ENCODE measurements around the gene MECP2.
"Not testable (repeated sequence)": the region's sequence is repeated elsewhere in the genome, so short reads cannot be mapped to it uniquely, and the experiment has no call there.

Gene MECP2

DNA sequence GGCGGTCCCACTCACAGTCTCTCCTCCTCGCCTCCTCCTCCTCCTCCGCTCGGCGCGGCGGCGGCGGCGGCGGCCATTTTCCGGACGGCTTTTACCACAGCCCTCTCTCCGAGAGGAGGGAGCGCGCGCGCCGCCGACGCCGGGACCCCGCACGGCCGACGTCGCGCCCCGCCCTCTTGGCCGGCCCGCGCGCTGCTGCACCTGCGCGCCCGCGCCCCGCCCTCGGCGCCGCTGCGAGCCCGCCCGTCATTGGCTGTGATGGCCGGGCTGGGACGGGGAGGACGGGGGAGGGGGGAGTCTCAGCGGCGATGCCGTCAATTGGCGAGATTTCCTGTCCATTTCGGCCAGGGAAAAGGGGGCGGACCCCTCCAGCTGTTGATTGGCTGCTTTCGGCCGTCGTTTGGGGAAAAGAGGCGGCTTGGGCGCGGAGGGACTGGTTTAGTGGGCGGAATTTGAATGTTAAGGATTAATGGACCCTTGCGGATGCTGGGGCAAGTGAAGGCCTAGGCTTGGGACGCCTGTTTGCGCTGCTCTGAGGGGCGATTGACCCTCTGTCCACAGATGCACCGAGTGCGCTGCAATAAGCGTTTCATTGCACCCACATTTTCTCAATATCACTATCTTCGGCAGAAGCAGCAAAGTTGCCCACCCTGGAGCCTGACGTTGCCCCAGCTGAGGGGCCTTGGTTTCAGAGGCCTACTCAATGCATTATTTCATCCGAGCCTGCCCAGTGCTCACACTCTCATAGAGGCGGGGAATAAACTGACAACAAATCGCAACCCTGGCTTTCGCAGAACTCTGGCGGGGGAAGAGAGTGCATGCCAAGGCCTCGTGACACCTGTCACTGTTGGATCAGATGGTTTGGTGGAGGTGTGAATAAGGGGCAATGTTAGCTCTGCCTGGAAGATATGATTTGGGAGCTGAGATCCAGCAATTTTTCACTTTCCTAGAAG is at the start of gene MECP2:
Gene MECP2, minus strand, starts transcription at position 129 of the 953 bp plus-strand sequence.
- TF ChIP-seq, protein P1, sequence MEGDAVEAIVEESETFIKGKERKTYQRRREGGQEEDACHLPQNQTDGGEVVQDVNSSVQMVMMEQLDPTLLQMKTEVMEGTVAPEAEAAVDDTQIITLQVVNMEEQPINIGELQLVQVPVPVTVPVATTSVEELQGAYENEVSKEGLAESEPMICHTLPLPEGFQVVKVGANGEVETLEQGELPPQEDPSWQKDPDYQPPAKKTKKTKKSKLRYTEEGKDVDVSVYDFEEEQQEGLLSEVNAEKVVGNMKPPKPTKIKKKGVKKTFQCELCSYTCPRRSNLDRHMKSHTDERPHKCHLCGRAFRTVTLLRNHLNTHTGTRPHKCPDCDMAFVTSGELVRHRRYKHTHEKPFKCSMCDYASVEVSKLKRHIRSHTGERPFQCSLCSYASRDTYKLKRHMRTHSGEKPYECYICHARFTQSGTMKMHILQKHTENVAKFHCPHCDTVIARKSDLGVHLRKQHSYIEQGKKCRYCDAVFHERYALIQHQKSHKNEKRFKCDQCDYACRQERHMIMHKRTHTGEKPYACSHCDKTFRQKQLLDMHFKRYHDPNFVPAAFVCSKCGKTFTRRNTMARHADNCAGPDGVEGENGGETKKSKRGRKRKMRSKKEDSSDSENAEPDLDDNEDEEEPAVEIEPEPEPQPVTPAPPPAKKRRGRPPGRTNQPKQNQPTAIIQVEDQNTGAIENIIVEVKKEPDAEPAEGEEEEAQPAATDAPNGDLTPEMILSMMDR (IDR thresholded peaks at IDR 0.05; ENCODE audit: low read depth, low read length), result no peak
- peak within 1 kb of the TSS; percentile 68 for H3K4me3 ChIP-seq (ENCODE audit: low read depth, low read length)

DNA sequence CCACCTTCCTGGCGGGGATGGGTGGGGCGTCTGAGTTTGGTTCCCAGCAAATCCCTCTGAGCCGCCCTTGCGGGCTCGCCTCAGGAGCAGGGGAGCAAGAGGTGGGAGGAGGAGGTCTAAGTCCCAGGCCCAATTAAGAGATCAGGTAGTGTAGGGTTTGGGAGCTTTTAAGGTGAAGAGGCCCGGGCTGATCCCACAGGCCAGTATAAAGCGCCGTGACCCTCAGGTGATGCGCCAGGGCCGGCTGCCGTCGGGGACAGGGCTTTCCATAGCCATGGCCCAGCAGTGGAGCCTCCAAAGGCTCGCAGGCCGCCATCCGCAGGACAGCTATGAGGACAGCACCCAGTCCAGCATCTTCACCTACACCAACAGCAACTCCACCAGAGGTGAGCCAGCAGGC is 46.5 kb upstream of the MECP2 start, which contains the start of gene OPN1LW:
Gene OPN1LW, plus strand, starts transcription at position 234 of the 400 bp plus-strand sequence. Its CDS starts 41 bp downstream, at position 275.
- H3K4me3 ChIP-seq (ENCODE audit: low read depth, low read length), result not testable (repeated sequence)

DNA sequence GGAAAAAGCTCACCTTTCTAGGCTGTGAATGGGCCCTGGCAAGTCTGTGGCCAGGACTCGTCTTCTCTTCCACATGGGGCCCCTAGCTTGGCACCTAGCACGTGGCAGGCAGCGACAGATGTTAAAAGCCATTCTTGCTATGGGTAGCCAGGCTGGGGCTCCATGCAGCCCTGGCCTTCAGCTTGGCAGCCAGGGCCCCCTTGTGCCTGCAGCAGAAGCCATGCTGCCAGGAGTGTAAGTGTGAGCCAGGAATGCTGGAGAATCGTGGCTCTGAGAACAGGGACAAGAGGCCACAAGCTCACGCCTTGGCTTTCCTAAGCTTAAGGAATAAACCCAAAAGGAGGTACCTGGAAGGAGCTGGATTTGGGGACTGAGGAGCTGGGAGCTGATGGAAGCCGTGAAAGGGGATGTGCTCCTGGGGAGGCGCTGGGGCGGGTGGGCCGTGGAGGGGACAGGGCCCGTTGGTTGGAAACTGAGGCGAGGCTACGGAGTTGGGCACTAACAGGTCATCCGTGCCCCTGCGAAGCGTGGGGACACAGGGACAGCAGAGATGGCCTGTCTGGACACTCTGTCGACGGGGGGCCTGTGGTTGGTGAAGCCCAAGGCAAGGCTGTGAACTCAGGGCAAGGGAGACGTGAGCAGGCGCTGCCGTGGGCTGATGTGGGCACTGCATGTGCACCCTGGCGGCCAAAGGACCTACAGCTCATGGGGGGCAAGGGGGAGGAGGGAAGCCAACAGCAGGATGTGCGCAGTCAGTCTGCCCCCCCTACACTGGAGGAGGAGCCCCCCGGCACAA is 45.6 kb upstream of the MECP2 start:
- no peak overlapping the region for H3K4me3 ChIP-seq (ENCODE audit: low read depth, low read length)
- TF ChIP-seq, protein P1 (IDR thresholded peaks at IDR 0.05; ENCODE audit: low read depth, low read length), result no peak

DNA sequence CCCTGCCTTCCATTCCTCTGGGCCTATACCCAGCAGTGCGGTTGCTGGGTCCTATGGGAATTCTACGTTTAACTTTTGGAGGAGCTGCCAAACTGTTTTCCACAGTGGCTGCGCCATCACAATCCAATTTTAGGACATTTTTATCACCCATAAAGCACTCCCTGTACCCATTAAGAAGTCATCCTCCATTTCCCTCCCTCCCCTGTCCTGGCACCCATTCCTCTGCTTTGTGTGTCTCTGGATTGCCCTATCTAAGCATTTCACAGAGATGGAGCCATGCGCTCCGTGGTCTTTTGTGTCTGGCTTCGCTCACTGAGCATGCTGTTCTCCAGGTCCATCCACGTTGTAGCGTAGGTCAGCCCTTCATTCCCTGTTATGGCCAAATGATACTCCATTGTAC is 44.9 kb upstream of the MECP2 start:
- TF ChIP-seq, protein P1 (IDR thresholded peaks at IDR 0.05; ENCODE audit: low read depth, low read length), result no peak
- no peak overlapping the region for H3K4me3 ChIP-seq (ENCODE audit: low read depth, low read length)

- TF ChIP-seq, protein P1 (IDR thresholded peaks at IDR 0.05; ENCODE audit: low read depth, low read length), result no peak
- H3K4me3 ChIP-seq (ENCODE audit: low read depth, low read length), result no peak overlapping the region
These were observed 43.2 kb upstream of the MECP2 start for GRCh38 chrX:154140742-154141141.

DNA sequence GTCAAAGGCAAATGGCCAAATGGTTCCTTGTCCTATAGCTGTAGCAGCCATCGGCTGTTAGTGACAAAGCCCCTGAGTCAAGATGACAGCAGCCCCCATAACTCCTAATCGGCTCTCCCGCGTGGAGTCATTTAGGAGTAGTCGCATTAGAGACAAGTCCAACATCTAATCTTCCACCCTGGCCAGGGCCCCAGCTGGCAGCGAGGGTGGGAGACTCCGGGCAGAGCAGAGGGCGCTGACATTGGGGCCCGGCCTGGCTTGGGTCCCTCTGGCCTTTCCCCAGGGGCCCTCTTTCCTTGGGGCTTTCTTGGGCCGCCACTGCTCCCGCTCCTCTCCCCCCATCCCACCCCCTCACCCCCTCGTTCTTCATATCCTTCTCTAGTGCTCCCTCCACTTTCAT is 42.7 kb upstream of the MECP2 start:
- TF ChIP-seq, protein P1 (IDR thresholded peaks at IDR 0.05; ENCODE audit: low read depth, low read length), result no peak
- no peak overlapping the region for H3K4me3 ChIP-seq (ENCODE audit: low read depth, low read length)

DNA sequence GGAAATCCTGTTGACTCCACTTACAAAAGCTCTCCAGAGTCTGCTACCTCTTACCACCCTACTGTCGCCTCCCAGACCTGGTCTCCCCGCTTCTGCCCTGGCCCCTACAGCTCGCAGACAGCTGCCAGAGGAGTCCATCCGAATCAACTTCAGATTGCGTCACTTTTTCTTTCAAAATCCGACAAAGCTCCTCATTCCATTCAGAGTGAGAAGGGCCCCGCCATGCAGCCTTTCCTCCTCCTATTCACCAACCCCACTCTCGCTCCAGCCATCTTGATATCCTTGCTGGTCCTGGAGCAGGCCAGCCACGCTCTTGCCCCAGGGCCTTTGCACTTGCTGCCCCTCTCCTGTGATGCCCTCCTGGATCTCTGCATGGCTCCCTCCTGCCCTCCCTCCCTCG is 41.3 kb upstream of the MECP2 start:
- H3K4me3 ChIP-seq (ENCODE audit: low read depth, low read length), result no peak overlapping the region
- TF ChIP-seq, protein P1 (IDR thresholded peaks at IDR 0.05; ENCODE audit: low read depth, low read length), result no peak

Measured in WI38 (cell line).